Right atrium auricular region (tissue), 2 donors: ENCODE measurements around the gene DMAC2L. TPM values are rescaled to one million over a fixed set of nuclear protein-coding genes. Genes with fewer than 3 reads are reported as not detected.

Source experiments
- DNase-seq: peaks from one replicate; pipeline ENCODE4 v3.0.0-alpha.2; 2019; ENCODE audit warnings: low spot score
- H3K27ac ChIP-seq, 2 donors: fragments of 200-600 bp; sonication (generic); 1 replicate in 1 of 2; 2 replicates in 1 of 2; pipeline ENCODE4 v1.5.1; 2016 to 2019
- H3K27me3 ChIP-seq, 2 donors: fragments of 200-600 bp; sonication (generic); one replicate each; pipeline versions ENCODE4 v1.5.1 to v1.6.0; 2017 to 2019
- H3K36me3 ChIP-seq: fragments of 200-600 bp; sonication (generic); one replicate; pipeline ENCODE4 v1.5.1; 2016
- H3K4me1 ChIP-seq, 2 donors: fragments of 200-600 bp; sonication (generic); one replicate each; pipeline versions ENCODE4 v1.5.1 to v1.6.0; 2017 to 2019
- H3K4me3 ChIP-seq, 2 donors: fragments of 200-600 bp; sonication (generic); 1 replicate in 1 of 2; 2 replicates in 1 of 2; pipeline ENCODE4 v1.5.1; 2017 to 2019; ENCODE audit warnings: mild to moderate bottlenecking in 1 of 2, moderate library complexity in 1 of 2
- H3K9me3 ChIP-seq, 2 donors: fragments of 200-600 bp; sonication (generic); one replicate each; pipeline ENCODE4 v1.5.1; 2019
- CTCF ChIP-seq, 2 donors: fragments of 200-600 bp; sonication (generic); IDR thresholded peaks; one replicate each; pipeline ENCODE4 v1.5.1; 2019; ENCODE audit warnings: antibody characterized with exemption in 2 of 2
- total RNA-seq, 2 donors: library from RNA; depleted of rRNA; stranded (reverse); fragments of >200 nt; gene quantifications; one replicate each; pipeline ENCODE4 v1.1.0, GENCODE V29; 2016

The DMAC2L gene
- total RNA-seq, 2 donors from 2014 or later: 10.1 to 22.8 TPM

- Histone ChIP-seq H3K4me3 (no peak overlapping the region), H3K27ac (no peak overlapping the region), H3K4me1 (peaks cover 0 to 26% of the 10 kb centered on the region in 2 donors), H3K9me3 (no peaks in the 10 kb centered on the region), H3K27me3 (no peaks in the 10 kb centered on the region), H3K36me3 (peaks cover 4% of the 10 kb centered on the region)
- TF ChIP-seq CTCF (IDR thresholded peaks at IDR 0.05): no peak
- DNase-seq: no peak
These were observed 19.5 kb downstream of the DMAC2L start for GRCh38 chr14:50331596-50331995.

- H3K9me3 ChIP-seq: no peaks in the 10 kb centered on the region
- no peak for TF ChIP-seq CTCF (IDR thresholded peaks at IDR 0.05)
- H3K27me3 ChIP-seq: no peaks in the 10 kb centered on the region
- H3K27ac ChIP-seq: peak overlapping the region in 1 of 2 donors; percentile 15
- H3K36me3 ChIP-seq: peaks cover 4% of the 10 kb centered on the region
- H3K4me1 ChIP-seq: peaks cover 0 to 26% of the 10 kb centered on the region in 2 donors
- DNase-seq: peak; percentile 82
- H3K4me3 ChIP-seq: no peak overlapping the region
These were observed 20.9 kb downstream of the DMAC2L start for GRCh38 chr14:50333014-50333509.

GRCh38 chr14:50334211-50334610 lies 22.1 kb downstream of the DMAC2L start:
- no peaks in the 10 kb centered on the region for H3K9me3 ChIP-seq
- peaks cover 0 to 26% of the 10 kb centered on the region in 2 donors for H3K4me1 ChIP-seq
- TF ChIP-seq CTCF (IDR thresholded peaks at IDR 0.05): no peak
- H3K27me3 ChIP-seq: no peaks in the 10 kb centered on the region
- H3K36me3 ChIP-seq: peaks cover 4% of the 10 kb centered on the region
- peak overlapping the region in 1 of 2 donors; percentile 77 for H3K27ac ChIP-seq
- no peak overlapping the region for H3K4me3 ChIP-seq
- no peak for DNase-seq

- no peaks in the 10 kb centered on the region for H3K9me3 ChIP-seq
- no peak for TF ChIP-seq CTCF (IDR thresholded peaks at IDR 0.05)
- no peaks in the 10 kb centered on the region for H3K27me3 ChIP-seq
- H3K36me3 ChIP-seq: peaks cover 2% of the 10 kb centered on the region
- DNase-seq: peak; percentile 72
- H3K4me1 ChIP-seq: peaks cover 0 to 26% of the 10 kb centered on the region in 2 donors
- peak overlapping the region; percentile 70 to 77 for H3K27ac ChIP-seq
- no peak overlapping the region for H3K4me3 ChIP-seq
These were observed 23.3 kb downstream of the DMAC2L start for GRCh38 chr14:50335389-50335788.

- H3K36me3 ChIP-seq: no peaks in the 10 kb centered on the region
- H3K9me3 ChIP-seq: no peaks in the 10 kb centered on the region
- no peak for DNase-seq
- no peaks in the 10 kb centered on the region for H3K27me3 ChIP-seq
- H3K4me3 ChIP-seq: no peak overlapping the region
- no peak for TF ChIP-seq CTCF (IDR thresholded peaks at IDR 0.05)
- peaks cover 0 to 26% of the 10 kb centered on the region in 2 donors for H3K4me1 ChIP-seq
- H3K27ac ChIP-seq: peak overlapping the region; percentile 70 to 77
These were observed 24.1 kb downstream of the DMAC2L start for GRCh38 chr14:50335989-50336824.
